NCI-H524 (cell line): Measurements from ENCODE around the gene E2F8.
"Not testable (repeated sequence)": the region's sequence is repeated elsewhere in the genome, so short reads cannot be mapped to it uniquely, and the experiment has no call there.

Experiments
- DNase-seq, 2 experiments: peaks; one replicate each; lab custom pipeline; 2025; lab: John Stamatoyannopoulos, UW

Gene E2F8

GRCh38 chr11:19240420-19241259 lies at the start of gene E2F8:
Gene E2F8 (minus strand): TSS chr11:19240945. CDS start chr11:19240121, 824 bp downstream.
- peak; percentile 67 to 93 for DNase-seq

GRCh38 chr11:19290356-19290755 lies 49.6 kb upstream of the E2F8 start:
- DNase-seq = no peak

GRCh38 chr11:19288256-19288655 lies 47.5 kb upstream of the E2F8 start:
- peak in 1 of 2 experiments; percentile 64 for DNase-seq

GRCh38 chr11:19286411-19286810 lies 45.7 kb upstream of the E2F8 start:
- no peak for DNase-seq

- no peak for DNase-seq
Observed at GRCh38 chr11:19284881-19285280, 44.1 kb upstream of the E2F8 start.

GRCh38 chr11:19283991-19284390 lies 43.2 kb upstream of the E2F8 start:
- no peak for DNase-seq

GRCh38 chr11:19281555-19281954 lies 40.8 kb upstream of the E2F8 start:
- no peak for DNase-seq

- no peak for DNase-seq
Observed at GRCh38 chr11:19281041-19281440, 40.3 kb upstream of the E2F8 start.

- peak in 1 of 2 experiments; percentile 1 for DNase-seq
Observed at GRCh38 chr11:19279451-19279850, 38.7 kb upstream of the E2F8 start.

GRCh38 chr11:19276859-19277808 lies 36.4 kb upstream of the E2F8 start:
- no peak for DNase-seq

GRCh38 chr11:19275496-19275895 lies 34.8 kb upstream of the E2F8 start:
- no peak for DNase-seq

GRCh38 chr11:19273219-19273618 lies 32.5 kb upstream of the E2F8 start:
- not testable (repeated sequence) for DNase-seq

- DNase-seq = no peak
Observed at GRCh38 chr11:19268909-19269308, 28.2 kb upstream of the E2F8 start.

GRCh38 chr11:19267567-19267966 lies 26.8 kb upstream of the E2F8 start:
- DNase-seq = no peak

- no peak for DNase-seq
Observed at GRCh38 chr11:19263333-19263732, 22.6 kb upstream of the E2F8 start.

GRCh38 chr11:19259487-19260345 lies 19.0 kb upstream of the E2F8 start:
- DNase-seq = peak; percentile 38 to 45

GRCh38 chr11:19258641-19259230 lies 18.0 kb upstream of the E2F8 start:
- DNase-seq = no peak

- DNase-seq = not testable (repeated sequence)
Observed at GRCh38 chr11:19254441-19254840, 13.7 kb upstream of the E2F8 start.

GRCh38 chr11:19253817-19254216 lies 13.1 kb upstream of the E2F8 start:
- DNase-seq = no peak

- no peak for DNase-seq
Observed at GRCh38 chr11:19253153-19253745, 12.5 kb upstream of the E2F8 start.
